IMR-90 (cell line): ENCODE data around the gene SIM1. TPM values are rescaled to one million over a fixed set of nuclear protein-coding genes. Genes with fewer than 3 reads are reported as not detected.

Experiments
- ATAC-seq: fragments of 200-7000 bp; cut with Tn5 transposase; 2 replicates; pipeline ENCODE4 v1.9.1; 2020; ENCODE audit warnings: low read depth, mild to moderate bottlenecking, moderate library complexity
- BruUV-seq: library from RNA; stranded (reverse); fragments of 400-500 nt; replicated peaks from 2 replicates; lab custom pipeline; 2021; lab: Mats Ljungman, UMichigan
- CTCF ChIA-PET: fragments of 300-600 bp; formaldehyde crosslinking; extraction: SDS; loops from one replicate; lab custom pipeline; 2021; ENCODE audit warnings: antibody characterized with exemption; lab: Yijun Ruan, JAX
- POLR2A ChIA-PET: fragments of 300-600 bp; sonication (Branson Sonifier 250); formaldehyde crosslinking; loops from one replicate; lab custom pipeline; 2022; ENCODE audit warnings: antibody characterized with exemption; ENCODE audit not compliant: unreplicated experiment; lab: Charles Lee
- DNase-seq: peaks from one replicate; pipeline ENCODE4 v3.0.0; 2013
- H2AFZ ChIP-seq: replicated peaks from 2 replicates; pipeline ENCODE3; 2013; ENCODE audit warnings: low read length, mild to moderate bottlenecking; ENCODE audit not compliant: poor library complexity
- H2AK5ac ChIP-seq: 2 replicates; pipeline ENCODE4 v1.6.1; 2013; ENCODE audit warnings: low read depth, low read length, inconsistent platforms
- H2AK9ac ChIP-seq: replicated peaks from 2 replicates; pipeline ENCODE3; 2013; ENCODE audit warnings: mild to moderate bottlenecking, low read depth, low read length, moderate library complexity; ENCODE audit not compliant: poor library complexity
- H2BK120ac ChIP-seq: 2 replicates; pipeline ENCODE4 v1.6.1; 2013; ENCODE audit warnings: low read depth, low read length, inconsistent platforms
- H2BK15ac ChIP-seq: 3 replicates; pipeline ENCODE4 v1.6.1; 2013; ENCODE audit warnings: low read depth, low read length, inconsistent platforms
- H2BK20ac ChIP-seq: 2 replicates; pipeline ENCODE4 v1.6.1; 2013; ENCODE audit warnings: low read depth, mild to moderate bottlenecking, inconsistent platforms, low read length, moderate library complexity
- H2BK5ac ChIP-seq: 2 replicates; pipeline ENCODE4 v1.6.1; 2013; ENCODE audit warnings: mild to moderate bottlenecking, low read depth, low read length, inconsistent platforms; ENCODE audit not compliant: poor library complexity, severe bottlenecking
- H3K14ac ChIP-seq: replicated peaks from 2 replicates; pipeline ENCODE4 v1.6.1; 2013; ENCODE audit warnings: low read depth, low read length, inconsistent platforms
- H3K18ac ChIP-seq: 2 replicates; pipeline ENCODE4 v1.6.1; 2013; ENCODE audit warnings: low read depth, low read length, control low read depth
- H3K23ac ChIP-seq: 2 replicates; pipeline ENCODE4 v1.6.1; 2013; ENCODE audit warnings: low read depth, low read length, inconsistent platforms
- H3K27ac ChIP-seq: 2 replicates; pipeline ENCODE4 v1.5.1; 2013; ENCODE audit warnings: mild to moderate bottlenecking, control low read depth, low read length; ENCODE audit not compliant: insufficient read depth
- H3K27me3 ChIP-seq: 2 replicates; pipeline ENCODE4 v1.6.1; 2013; ENCODE audit warnings: low read length; ENCODE audit not compliant: control insufficient read depth, insufficient read depth
- H3K36me3 ChIP-seq: 2 replicates; pipeline ENCODE4 v1.6.1; 2013; ENCODE audit warnings: low read length, mixed read lengths; ENCODE audit not compliant: control insufficient read depth, insufficient read depth
- H3K4ac ChIP-seq: 2 replicates; pipeline ENCODE4 v1.6.1; 2013; ENCODE audit warnings: low read depth, low read length, inconsistent platforms
- H3K4me1 ChIP-seq: 2 replicates; pipeline ENCODE4 v1.6.1; 2013; ENCODE audit warnings: low read length, mixed read lengths; ENCODE audit not compliant: control insufficient read depth, insufficient read depth
- H3K4me2 ChIP-seq: 2 replicates; pipeline ENCODE4 v1.6.1; 2013; ENCODE audit warnings: low read depth, mild to moderate bottlenecking, control low read depth, low read length, moderate library complexity
- H3K4me3 ChIP-seq: 2 replicates; pipeline ENCODE4 v1.5.1; 2013; ENCODE audit warnings: low read depth, mild to moderate bottlenecking, control low read depth, low read length, moderate library complexity; ENCODE audit not compliant: insufficient read depth
- H3K56ac ChIP-seq: 2 replicates; pipeline ENCODE4 v1.6.1; 2013; ENCODE audit warnings: low read length, inconsistent platforms; ENCODE audit not compliant: insufficient read depth; ENCODE audit errors: extremely low read depth
- H3K79me1 ChIP-seq, 2 experiments: 2 replicates each; pipeline ENCODE4 v1.6.1; 2013; ENCODE audit warnings: low read length in 2 of 2, inconsistent platforms in 1 of 2, low read depth in 1 of 2
- H3K9ac ChIP-seq: 2 replicates; pipeline ENCODE4 v1.6.1; 2013; ENCODE audit warnings: low read depth, low read length, control low read depth
- H3K9me1 ChIP-seq: 2 replicates; pipeline ENCODE4 v1.6.1; 2013; ENCODE audit warnings: low read length, inconsistent platforms; ENCODE audit not compliant: insufficient read depth
- H3K9me3 ChIP-seq: 2 replicates; pipeline ENCODE4 v1.6.1; 2013; ENCODE audit warnings: low read length; ENCODE audit not compliant: control insufficient read depth, insufficient read depth
- H4K20me1 ChIP-seq: 2 replicates; pipeline ENCODE4 v1.6.1; 2013; ENCODE audit warnings: low read length, inconsistent platforms; ENCODE audit not compliant: insufficient read depth
- H4K5ac ChIP-seq: 2 replicates; pipeline ENCODE4 v1.6.1; 2013; ENCODE audit warnings: mild to moderate bottlenecking, low read depth, low read length, control low read depth
- H4K8ac ChIP-seq, 2 experiments: 2 replicates each; pipeline ENCODE4 v1.6.1; 2013; ENCODE audit warnings: low read depth in 2 of 2, low read length in 2 of 2, control low read depth in 1 of 2, inconsistent platforms in 1 of 2
- H4K91ac ChIP-seq: 2 replicates; pipeline ENCODE4 v1.6.1; 2013; ENCODE audit warnings: low read depth, low read length, inconsistent platforms; ENCODE audit not compliant: insufficient read depth
- MAZ ChIP-seq: IDR thresholded peaks from 2 replicates; pipeline ENCODE4 v1.6.1; 2012; ENCODE audit warnings: low read depth, mild to moderate bottlenecking, low read length, improper control_type of control experiment, moderate library complexity, borderline replicate concordance
- MXI1 ChIP-seq: IDR thresholded peaks from 2 replicates; pipeline ENCODE4 v1.6.1; 2012; ENCODE audit warnings: low read depth, mild to moderate bottlenecking, low read length, moderate library complexity, borderline replicate concordance
- NFE2L2 ChIP-seq: fragments of 150-350 bp; IDR thresholded peaks from 2 replicates; pipeline ENCODE4 v1.6.1; 2016; ENCODE audit warnings: low read depth, mild to moderate bottlenecking, low read length
- POLR2A ChIP-seq: IDR thresholded peaks from 2 replicates; pipeline ENCODE4 v1.6.1; 2012; ENCODE audit warnings: mild to moderate bottlenecking, low read depth, low read length
- RAD21 ChIP-seq: IDR thresholded peaks from 2 replicates; pipeline ENCODE4 v1.6.1; 2012; ENCODE audit warnings: low read length, improper control_type of control experiment
- USF2 ChIP-seq: fragments of 150-350 bp; IDR thresholded peaks from 2 replicates; pipeline ENCODE4 v1.6.1; 2017; ENCODE audit warnings: mild to moderate bottlenecking, antibody characterized with exemption, low read length, low read depth
- WGBS, 2 experiments: methylation state at CpG; one replicate each; pipeline versions ENCODE4 v1.1.5 to v1.1.7; 2013; ENCODE audit warnings: missing lambda C conversion rate in 2 of 2; ENCODE audit not compliant: insufficient read length in 1 of 2; ENCODE audit errors: extremely low coverage in 2 of 2; 5-methylcytosine and 5-hydroxymethylcytosine counted together
- dilution Hi-C: fragments of 300-500 bp; cut with HindIII; formaldehyde crosslinking; loops from one replicate; pipeline ENCODE4 v1.14.3; 2018; ENCODE audit warnings: low sequenced_read_pairs; ENCODE audit not compliant: unreplicated experiment
- in situ Hi-C: fragments of 300-500 bp; cut with MboI; formaldehyde crosslinking; loops from 3 replicates; pipeline ENCODE4 v1.14.3; 2019; ENCODE audit warnings: low sequenced_read_pairs, inconsistent platforms, mixed read lengths
- intact Hi-C: fragments of 100-400 bp; cut with micrococcal nuclease; formaldehyde crosslinking; loops from 2 replicates; pipeline ENCODE4 v1.10.0; 2022
- polyA plus RNA-seq, 3 experiments: library from polyadenylated mRNA; depleted of rRNA; stranded (reverse); fragments of >200 nt; gene quantifications; 2 replicates each; pipeline ENCODE4 v1.2.3, GENCODE V29; 2012; ENCODE audit warnings: low replicate concordance in 1 of 3
- total RNA-seq: library from RNA; depleted of rRNA; stranded (reverse); fragments of >200 nt; gene quantifications from 2 replicates; pipeline ENCODE4 v1.2.3, GENCODE V29; 2012

The SIM1 gene
- total and polyA plus RNA-seq, 2 of the 4 experiments (the other 2 are of a cell fraction), result not detected

GRCh38 chr6:100504786-100505737 is 40.3 kb upstream of the SIM1 start:
- Histone ChIP-seq H3K23ac (peak overlapping the region; percentile 73; the same call in 1 of the 2 replicates), H3K36me3 (peaks cover 3% of the 10 kb centered on the region), H2AK5ac (peak overlapping the region; percentile 97; the same call in 1 of the 2 replicates), H4K91ac (peak overlapping the region; percentile 95), H3K9me3 (no peaks in the 10 kb centered on the region), H2BK20ac (peak overlapping the region; percentile 97), H4K5ac (peak overlapping the region; percentile 87; the same call in 1 of the 2 replicates), H4K8ac (peak overlapping the region; percentile 58 to 92; a peak in 3 of 4 replicates), H3K4me2 (peak overlapping the region; percentile 21; the same call in 1 of the 2 replicates), H3K9ac (no peak overlapping the region), H4K20me1 (no peaks in the 10 kb centered on the region), H3K18ac (peak overlapping the region; percentile 96), H3K14ac (peak overlapping the region; percentile 80), H3K4me3 (no peak overlapping the region), H2BK5ac (peak overlapping the region; percentile 94), H2BK120ac (peak overlapping the region; percentile 97), H3K27ac (peak overlapping the region; percentile 76), H3K4ac (peak overlapping the region; percentile 97), H2AFZ (peak overlapping the region; percentile 71), H2AK9ac (no peak overlapping the region), H3K4me1 (peaks cover 8% of the 10 kb centered on the region; the same call in 1 of the 2 replicates), H3K56ac (peak overlapping the region; percentile 68; the same call in 1 of the 2 replicates), H3K79me1 (peaks cover 0 to 3% of the 10 kb centered on the region in 2 experiments; a peak in 1 of 4 replicates), H2BK15ac (peak overlapping the region; percentile 94; the same call in 2 of the 3 replicates), H3K27me3 (no peaks in the 10 kb centered on the region), H3K9me1 (peaks cover 5% of the 10 kb centered on the region; the same call in 1 of the 2 replicates)
- ChIA-PET POLR2A (no interaction called here), CTCF (interaction anchor here (0.6 kb wide), 1 partner anchor 102 kb away, joined by 8 read pairs; no protein-coding TSS in a partner anchor)
- WGBS, 2 experiments, result 83% methylated on average over 1 of the region's 6 CpGs; no CpG with 5 or more reads in 1 of the 2 experiments
- dilution Hi-C loops, result no loop called here
- peak; percentile 89 for DNase-seq
- in situ Hi-C loops, result no loop called here
- TF ChIP-seq RAD21, result no peak
- no peak for TF ChIP-seq NFE2L2
- TF ChIP-seq MAZ, result no peak; the same call in 1 of the 2 replicates
- TF ChIP-seq MXI1, result no peak
- TF ChIP-seq USF2, result no peak
- no peak for TF ChIP-seq POLR2A
- intact Hi-C loops, result no loop called here
- BruUV-seq, result no TSS peak
- ATAC-seq, result peak; percentile 90
